K562 (cell line): ENCODE results near the gene ANKRD31. TPM values are rescaled to one million over a fixed set of nuclear protein-coding genes. Genes with fewer than 3 reads are reported as not detected.
"Not testable (repeated sequence)": the region's sequence is repeated elsewhere in the genome, so short reads cannot be mapped to it uniquely, and the experiment has no call there.

Experiments used
- ATAC-seq: fragments of 200-7000 bp; cut with Tn5 transposase; 3 replicates; pipeline ENCODE4 v1.9.1; 2020; ENCODE audit warnings: moderate library complexity
- BruUV-seq: library from RNA; stranded (reverse); fragments of 400-500 nt; replicated peaks from 2 replicates; lab custom pipeline; 2021; lab: Mats Ljungman, UMichigan
- CTCF ChIA-PET: fragments of 300-600 bp; formaldehyde crosslinking; extraction: SDS; loops from one replicate; lab custom pipeline; 2021; ENCODE audit warnings: low intra/inter-chr PET ratio; lab: Yijun Ruan, JAX
- POLR2A ChIA-PET: fragments of 300-600, 350-650 bp; sonication (Branson Sonifier 250); formaldehyde crosslinking; extraction: SDS; loops from one replicate; lab custom pipeline; 2021; ENCODE audit warnings: antibody characterized with exemption, inconsistent platforms; lab: Yijun Ruan, JAX
- DNase-seq, 4 experiments: peaks; one replicate each; pipeline versions ENCODE4 v3.0.0 to v3.0.0-alpha.2; 2011 to 2018; ENCODE audit warnings: low spot score in 3 of 4, mixed read lengths in 3 of 4; ENCODE audit errors: extremely low read depth in 1 of 4
- FAIRE-seq: peaks from 2 replicates; lab custom pipeline; 2011; peaks lifted over from hg19 to GRCh38; lab: Jason Lieb, UNC
- H2AFZ ChIP-seq: 2 replicates; pipeline ENCODE4 v1.6.0; 2011; ENCODE audit warnings: low read depth, low read length, control low read depth, inconsistent platforms
- H3K27ac ChIP-seq: fragments of 200-600 bp; 3 replicates; pipeline ENCODE4 v1.8.0; 2011; ENCODE audit warnings: low read depth, mild to moderate bottlenecking, control low read depth, inconsistent platforms, low read length, moderate library complexity, mixed read lengths; ENCODE audit errors: extremely low read depth
- H3K27me3 ChIP-seq, 2 experiments: fragments of 300-600 bp in 1 of 2; 2 replicates in 1 of 2; 3 replicates in 1 of 2; pipeline versions ENCODE4 v1.6.0 to v1.8.0; 2011; ENCODE audit warnings: inconsistent platforms in 2 of 2, low read length in 2 of 2, mild to moderate bottlenecking in 1 of 2, mixed read lengths in 1 of 2, moderate library complexity in 1 of 2; ENCODE audit not compliant: control insufficient read depth in 2 of 2, insufficient read depth in 2 of 2
- H3K36me3 ChIP-seq: fragments of 300-600 bp; 3 replicates; pipeline ENCODE4 v1.8.0; 2011; ENCODE audit warnings: mild to moderate bottlenecking, low read length, inconsistent platforms; ENCODE audit not compliant: control insufficient read depth, insufficient read depth
- H3K4me1 ChIP-seq, 2 experiments: fragments of 200-600 bp in 1 of 2; replicated peaks in 1 of 2; 2 replicates in 1 of 2; 3 replicates in 1 of 2; pipeline versions ENCODE4 v1.5.1 to v1.8.0; 2011; ENCODE audit warnings: inconsistent platforms in 2 of 2, low read length in 2 of 2, mild to moderate bottlenecking in 1 of 2, mixed read lengths in 1 of 2, moderate library complexity in 1 of 2; ENCODE audit not compliant: control insufficient read depth in 2 of 2, insufficient read depth in 2 of 2
- H3K4me2 ChIP-seq: 2 replicates; pipeline ENCODE4 v1.6.1; 2011; ENCODE audit warnings: low read length, control low read depth, inconsistent platforms, mixed read lengths; ENCODE audit not compliant: insufficient read depth
- H3K4me3 ChIP-seq: fragments of 200-600 bp; sonication (generic), shearing (Covaris generic); 2 replicates; pipeline ENCODE4 v1.5.1; 2016; ENCODE audit warnings: control low read depth, inconsistent platforms
- H3K79me2 ChIP-seq: fragments of 200-600 bp; 3 replicates; pipeline ENCODE4 v1.8.0; 2011; ENCODE audit warnings: low read length, inconsistent platforms; ENCODE audit not compliant: control insufficient read depth, insufficient read depth
- H3K9ac ChIP-seq, 2 experiments: 2 replicates each; pipeline versions ENCODE4 v1.6.0 to v1.6.1; 2011; ENCODE audit warnings: low read depth in 2 of 2, low read length in 2 of 2, control low read depth in 1 of 2, inconsistent platforms in 1 of 2, mild to moderate bottlenecking in 1 of 2, mixed read lengths in 1 of 2; ENCODE audit not compliant: insufficient read depth in 1 of 2
- H3K9me1 ChIP-seq: one replicate; pipeline ENCODE4 v1.6.0; 2011; ENCODE audit warnings: inconsistent platforms, mild to moderate bottlenecking, low read length, moderate library complexity; ENCODE audit not compliant: control insufficient read depth, insufficient read depth
- H3K9me3 ChIP-seq: replicated peaks from 2 replicates; pipeline ENCODE4 v1.5.1; 2011; ENCODE audit warnings: low read depth, low read length, inconsistent platforms; ENCODE audit not compliant: control insufficient read depth, insufficient read depth
- H4K20me1 ChIP-seq: replicated peaks from 2 replicates; pipeline ENCODE4 v1.6.1; 2011; ENCODE audit warnings: low read length, inconsistent platforms, mixed read lengths; ENCODE audit not compliant: control insufficient read depth, insufficient read depth
- TAL1 ChIP-seq: fragments of 450-650 bp; IDR thresholded peaks from 2 replicates; pipeline ENCODE4 v1.6.1; 2016; ENCODE audit warnings: mild to moderate bottlenecking
- ZFP36 ChIP-seq: fragments of 150-350 bp; IDR thresholded peaks from 2 replicates; pipeline ENCODE4 v1.6.1; 2018; ENCODE audit warnings: low read length, low read depth; ENCODE audit not compliant: partially characterized antibody
- WGBS: fragments of 100-300 bp; shearing (Covaris generic); methylation state at CpG from one replicate; pipeline ENCODE4 v1.1.6; 2016; ENCODE audit warnings: low coverage, mixed read lengths; ENCODE audit not compliant: insufficient coverage; ENCODE audit errors: missing lambda C conversion rate; 5-methylcytosine and 5-hydroxymethylcytosine counted together
- in situ Hi-C: fragments of 300-500 bp; cut with MboI; formaldehyde crosslinking; loops from 4 replicates; pipeline ENCODE4 v1.15.0; 2018; ENCODE audit warnings: inconsistent platforms, mixed read lengths
- intact Hi-C: fragments of 100-400 bp; cut with micrococcal nuclease; formaldehyde crosslinking; loops from 2 replicates; pipeline ENCODE4 v1.14.2; 2022
- polyA plus RNA-seq, 8 experiments: library from polyadenylated mRNA; depleted of rRNA in 4 of 8; stranded (reverse) in 5 of 8; unstranded in 3 of 8; fragments of >200 nt; fragmentation: Nextera tagmentation in 2 of 8; fragmentation: Illumina TruSeq in 1 of 8; extraction: Ambion mirVana in 2 of 8; extraction: Trizol in 1 of 8; gene quantifications; 2 replicates each; pipeline versions ENCODE4 v1.2.1 to v1.2.3, GENCODE V29; 2011 to 2014; ENCODE audit warnings: inconsistent platforms in 1 of 8, missing spikeins in 1 of 8
- total RNA-seq, 7 experiments: library from RNA; depleted of rRNA in 6 of 7; stranded (reverse); fragments of >200 nt in 6 of 7; fragmentation: Illumina TruSeq in 2 of 7; extraction: Trizol in 2 of 7; gene quantifications; 2 replicates each; pipeline versions ENCODE4 v1.2.1 to v1.2.3, GENCODE V29; 2011 to 2021; ENCODE audit warnings: low replicate concordance in 1 of 7
- TF ChIP-seq, protein P1 (sequence below), 3 experiments: IDR thresholded peaks in 2 of 3; conservative IDR thresholded peaks in 1 of 3; 2 replicates each; pipeline ENCODE4 v1.5.1; 2011 to 2012; ENCODE audit warnings: low read length in 3 of 3, mild to moderate bottlenecking in 3 of 3, control low read depth in 2 of 3, improper control_type of control experiment in 1 of 3, inconsistent platforms in 1 of 3, low read depth in 1 of 3, mixed read lengths in 1 of 3, moderate library complexity in 1 of 3; ENCODE audit not compliant: insufficient read depth in 2 of 3

ANKRD31 gene
- total and polyA plus RNA-seq, 9 of the 15 experiments (the other 6 are each of a cell fraction or from before 2014, with no cell fraction given): under 0.01 to 0.11 (median 0.05) TPM; not detected in 1

DNA sequence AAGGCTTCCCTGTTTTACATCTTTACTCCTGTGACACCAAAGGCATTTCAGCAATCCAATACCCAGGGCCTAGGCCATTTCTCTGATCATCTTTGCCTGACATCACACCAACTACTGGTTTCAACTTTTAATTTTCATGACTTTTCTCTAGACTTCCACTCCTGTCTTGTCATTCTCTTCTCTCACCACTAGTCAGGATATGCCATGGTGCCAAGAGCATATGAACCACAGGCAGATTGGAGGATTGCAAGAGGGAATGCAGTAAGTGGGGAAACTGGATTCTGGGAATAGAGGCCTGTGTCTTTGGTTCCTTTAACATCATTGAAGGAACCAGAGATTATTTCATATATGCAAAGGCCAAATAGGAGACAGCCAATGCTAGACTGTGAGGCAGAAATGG, 69.3 kb downstream of the ANKRD31 start:
- no TSS peak for BruUV-seq
- intact Hi-C loops: no loop called here
- FAIRE-seq: peak; percentile 19

DNA sequence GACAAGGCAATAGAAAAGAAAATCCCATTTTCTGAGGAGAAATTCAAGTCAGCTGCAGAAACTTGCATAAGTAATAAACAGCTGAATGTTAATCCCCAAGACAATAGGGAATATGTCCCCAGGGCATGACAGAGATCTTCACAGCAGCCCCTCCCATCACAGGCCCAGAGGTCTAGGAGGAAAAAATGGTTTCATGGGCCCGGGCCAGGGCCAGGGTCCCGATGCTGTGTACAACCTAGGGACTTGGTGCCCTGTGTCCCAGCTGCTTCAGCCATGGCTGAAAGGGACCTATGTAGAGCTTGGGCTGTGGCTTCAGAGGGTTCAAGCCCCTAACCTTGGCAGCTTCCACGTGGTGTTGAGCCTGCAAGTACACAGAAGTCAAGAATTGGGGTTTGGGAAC, 75.2 kb downstream of the ANKRD31 start:
- H2AFZ ChIP-seq, BruUV-seq, intact Hi-C loops, H3K9ac ChIP-seq, POLR2A ChIA-PET, FAIRE-seq, H3K4me3 ChIP-seq, H3K9me1 ChIP-seq, H3K36me3 ChIP-seq, H3K27me3 ChIP-seq, H4K20me1 ChIP-seq, H3K27ac ChIP-seq, DNase-seq, ATAC-seq, H3K79me2 ChIP-seq, H3K4me2 ChIP-seq, CTCF ChIA-PET, H3K4me1 ChIP-seq, in situ Hi-C loops, H3K9me3 ChIP-seq: not testable (repeated sequence)
- TF ChIP-seq ZFP36: peak; percentile 70
- WGBS: 0% methylated on average over 3 of the region's 3 CpGs

More for the DNA sequence above, 69.3 kb downstream of the ANKRD31 start:
- ATAC-seq (peak; percentile 41; the same call in 1 of the 3 replicates), DNase-seq (peak in 3 of 4 experiments; percentile 6 to 10 (median 7))
- TF ChIP-seq TAL1: no peak
- TF ChIP-seq, protein P1, sequence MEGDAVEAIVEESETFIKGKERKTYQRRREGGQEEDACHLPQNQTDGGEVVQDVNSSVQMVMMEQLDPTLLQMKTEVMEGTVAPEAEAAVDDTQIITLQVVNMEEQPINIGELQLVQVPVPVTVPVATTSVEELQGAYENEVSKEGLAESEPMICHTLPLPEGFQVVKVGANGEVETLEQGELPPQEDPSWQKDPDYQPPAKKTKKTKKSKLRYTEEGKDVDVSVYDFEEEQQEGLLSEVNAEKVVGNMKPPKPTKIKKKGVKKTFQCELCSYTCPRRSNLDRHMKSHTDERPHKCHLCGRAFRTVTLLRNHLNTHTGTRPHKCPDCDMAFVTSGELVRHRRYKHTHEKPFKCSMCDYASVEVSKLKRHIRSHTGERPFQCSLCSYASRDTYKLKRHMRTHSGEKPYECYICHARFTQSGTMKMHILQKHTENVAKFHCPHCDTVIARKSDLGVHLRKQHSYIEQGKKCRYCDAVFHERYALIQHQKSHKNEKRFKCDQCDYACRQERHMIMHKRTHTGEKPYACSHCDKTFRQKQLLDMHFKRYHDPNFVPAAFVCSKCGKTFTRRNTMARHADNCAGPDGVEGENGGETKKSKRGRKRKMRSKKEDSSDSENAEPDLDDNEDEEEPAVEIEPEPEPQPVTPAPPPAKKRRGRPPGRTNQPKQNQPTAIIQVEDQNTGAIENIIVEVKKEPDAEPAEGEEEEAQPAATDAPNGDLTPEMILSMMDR (IDR thresholded peaks at IDR 0.05 in 2 of 3, conservative IDR thresholded peaks at IDR 0.05 in 1 of 3; ENCODE audit: insufficient read depth in 2 of 3, low read depth in 1 of 3, low read length in 3 of 3): peak in 2 of 3 experiments; percentile 25 to 36; a peak in 1 of 6 replicates
- H3K9me3 ChIP-seq: no peaks in the 10 kb centered on the region; the same call in 1 of the 2 replicates
- no peaks in the 10 kb centered on the region for H3K79me2 ChIP-seq
- no peaks in the 10 kb centered on the region for H4K20me1 ChIP-seq
- no peaks in the 10 kb centered on the region for H3K4me1 ChIP-seq
- no peak overlapping the region for H3K4me3 ChIP-seq
- POLR2A ChIA-PET: no interaction called here
- no peak overlapping the region for H3K9ac ChIP-seq
- H3K36me3 ChIP-seq: no peaks in the 10 kb centered on the region
- CTCF ChIA-PET: no interaction called here
- H3K27me3 ChIP-seq: no peaks in the 10 kb centered on the region
- in situ Hi-C loops: no loop called here
- H2AFZ ChIP-seq: no peak overlapping the region
- H3K9me1 ChIP-seq: no peaks in the 10 kb centered on the region
- no peak overlapping the region for H3K27ac ChIP-seq
- no peak overlapping the region for H3K4me2 ChIP-seq
